CD4-positive, alpha-beta T cell treated with Interleukin-12 subunit alpha and Interleukin-12 subunit beta, for 1 hour (primary cell): ENCODE data around the gene CFAP221.
A peak's percentile ranks its signal among the peaks of the same experiment; 100 is the strongest.

Source experiments
- DNase-seq: peaks from one replicate; pipeline ENCODE4 v3.0.0-alpha.2; 2020

CFAP221 gene

DNA sequence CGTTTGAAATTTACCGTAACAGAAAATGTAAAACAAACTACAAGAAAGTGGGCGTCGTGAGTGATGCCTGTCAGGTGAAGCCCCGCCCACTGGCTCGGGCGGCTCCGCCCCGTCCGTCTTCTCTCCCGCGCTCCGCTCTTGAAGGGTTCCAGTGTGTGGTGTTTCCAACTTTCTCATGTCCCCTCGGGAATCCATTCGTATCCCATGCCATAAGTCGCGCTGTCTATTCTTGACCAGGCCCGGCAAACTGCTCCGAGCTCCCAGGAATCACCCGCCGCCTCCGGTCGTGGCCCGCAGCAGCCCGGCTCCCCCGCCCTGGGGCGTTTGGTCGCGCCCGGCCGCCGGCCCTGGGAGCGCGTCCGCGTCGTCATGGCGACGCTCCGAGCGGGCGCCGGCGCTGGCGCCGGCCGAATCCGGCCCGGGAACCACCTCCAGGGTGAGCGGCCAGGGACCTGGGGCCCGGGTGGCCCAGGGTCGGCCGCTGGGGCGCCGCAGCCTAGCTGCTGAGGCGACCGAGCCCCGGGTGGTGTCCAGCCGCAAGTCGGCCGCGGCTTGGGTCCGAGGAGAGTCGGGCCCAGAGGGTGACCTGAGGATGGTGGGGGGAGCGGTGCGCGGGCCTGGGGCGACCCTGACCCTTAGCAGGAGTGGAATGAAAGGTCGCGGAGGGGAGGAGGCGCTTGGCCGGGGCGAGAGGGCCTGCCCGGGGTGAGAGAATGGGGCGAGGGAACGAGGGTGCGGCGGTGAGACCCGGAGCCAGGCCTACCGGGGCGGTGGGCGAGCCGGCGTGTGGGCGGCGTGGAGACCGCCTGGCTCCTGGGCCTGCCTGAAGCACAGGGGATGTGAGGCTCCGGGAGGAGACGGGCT, at the start of gene CFAP221:
Gene CFAP221 (plus strand): TSS at position 375 of the 864 bp plus-strand sequence. CDS start 1,683 bp downstream, outside the sequence.
- peak; percentile 7 for DNase-seq

DNA sequence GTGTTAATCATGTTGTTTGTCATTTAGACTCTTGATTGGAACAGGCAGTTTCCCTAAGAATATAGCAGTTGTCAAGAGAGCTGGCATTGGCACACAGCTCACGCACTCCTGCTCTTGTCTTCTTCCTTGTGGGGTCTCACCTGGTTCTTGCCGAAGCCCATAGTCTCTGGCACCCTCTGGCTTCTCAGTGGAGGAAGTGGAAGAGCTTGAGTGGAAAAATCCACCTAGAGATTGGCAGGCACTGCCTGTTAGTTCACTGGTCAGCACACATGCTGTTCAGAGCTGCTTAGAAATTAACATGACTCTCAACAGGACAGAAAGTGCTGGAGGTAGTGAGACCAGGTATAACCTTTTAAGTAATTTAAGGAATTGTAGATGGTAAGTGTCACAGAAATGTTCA, 48.3 kb upstream of the CFAP221 start:
- DNase-seq, result no peak

DNA sequence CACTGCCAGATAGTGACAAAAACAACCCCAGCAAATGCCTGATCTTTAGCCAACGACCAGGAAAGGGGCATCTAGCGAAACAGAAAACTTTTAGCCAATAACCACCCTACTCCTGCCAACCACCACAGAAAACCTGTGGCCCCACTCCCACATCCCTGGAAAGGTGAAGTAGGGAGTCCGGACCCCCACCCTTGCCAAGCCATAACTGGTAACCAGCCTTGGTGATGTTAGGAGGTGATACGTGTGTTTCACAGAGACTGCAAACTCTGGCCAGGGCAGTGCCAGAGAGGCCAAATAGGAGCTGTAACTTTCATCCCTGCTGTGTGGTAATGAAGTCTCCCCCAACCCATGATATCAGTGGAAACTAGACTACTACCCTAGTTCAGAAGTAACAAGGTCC, 47.6 kb upstream of the CFAP221 start:
- no peak for DNase-seq

DNA sequence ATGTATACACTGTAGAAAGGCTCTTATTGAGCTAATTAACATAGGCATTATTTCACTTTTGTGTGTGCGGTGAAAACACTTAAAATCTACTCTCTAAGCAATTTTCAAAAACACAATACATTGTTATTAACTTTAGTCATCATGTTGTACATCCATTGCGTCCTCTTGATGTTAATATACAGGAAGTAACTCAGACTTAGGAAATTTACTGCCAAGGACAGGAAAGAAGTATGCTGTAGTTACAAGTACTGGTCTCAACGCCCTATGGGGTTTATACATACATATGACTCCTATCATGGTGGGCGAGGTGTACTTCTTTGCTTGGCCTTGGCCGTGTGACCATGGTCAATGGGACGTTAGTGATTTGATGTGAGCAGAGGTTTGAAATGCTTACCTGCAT, 35.5 kb upstream of the CFAP221 start:
- no peak for DNase-seq

DNA sequence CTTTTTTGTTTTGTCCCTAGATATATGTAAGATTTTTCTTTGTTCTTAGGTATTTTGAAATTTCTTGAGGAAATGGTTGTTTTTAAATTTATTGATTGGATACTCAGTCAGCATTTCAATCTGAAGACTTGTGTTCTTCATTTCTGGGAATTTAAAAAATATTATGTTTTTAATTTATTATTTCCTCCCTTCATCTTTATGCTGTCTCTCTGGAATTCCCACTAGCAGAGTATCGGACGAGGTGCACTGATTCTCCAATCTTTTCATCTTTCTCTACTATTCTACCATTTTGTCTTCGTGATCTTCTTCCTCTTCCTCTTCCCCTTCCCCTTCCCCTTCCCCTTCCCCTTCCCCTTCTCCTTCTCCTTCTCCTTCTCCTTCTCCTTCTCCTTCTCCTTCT, 32.3 kb upstream of the CFAP221 start:
- no peak for DNase-seq

DNA sequence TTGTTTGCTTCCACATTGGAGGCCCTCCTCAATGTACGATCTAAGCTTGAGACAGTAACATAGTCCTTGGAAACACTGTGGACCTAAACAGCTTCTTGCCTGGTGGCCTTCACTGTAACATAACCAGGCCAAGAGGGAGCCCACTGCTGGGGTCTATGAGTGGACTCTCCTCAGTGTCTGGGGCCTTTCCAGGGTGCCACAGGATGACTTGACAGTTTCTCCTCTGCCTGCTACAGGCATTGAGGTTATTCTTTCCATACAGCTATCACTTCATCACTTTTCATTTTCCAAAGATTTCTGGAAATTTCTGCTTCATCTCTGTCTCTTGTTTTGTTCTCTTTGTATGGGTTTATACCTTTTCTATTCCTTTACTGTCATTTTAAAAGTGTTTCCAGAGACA, 31.3 kb upstream of the CFAP221 start:
- no peak for DNase-seq

DNA sequence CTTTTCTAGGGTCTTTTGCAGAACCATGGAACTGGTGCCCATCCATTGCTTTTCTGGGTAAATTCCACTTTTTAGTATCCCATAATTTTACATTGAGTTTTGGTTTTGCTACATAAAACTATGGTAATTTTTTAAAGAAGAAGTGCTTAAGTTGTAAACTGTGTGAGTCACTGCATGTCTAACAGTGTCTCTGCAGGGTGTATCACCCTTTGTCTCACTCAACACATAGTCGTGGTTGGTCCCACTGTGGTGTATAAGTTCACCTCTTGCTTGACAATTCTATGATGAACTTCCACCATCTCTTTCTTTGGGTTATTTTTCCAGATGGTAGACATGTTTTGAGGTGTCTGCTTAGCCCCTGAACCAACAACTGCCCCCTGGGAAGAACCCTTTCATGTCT, 30.4 kb upstream of the CFAP221 start:
- DNase-seq, result no peak

DNA sequence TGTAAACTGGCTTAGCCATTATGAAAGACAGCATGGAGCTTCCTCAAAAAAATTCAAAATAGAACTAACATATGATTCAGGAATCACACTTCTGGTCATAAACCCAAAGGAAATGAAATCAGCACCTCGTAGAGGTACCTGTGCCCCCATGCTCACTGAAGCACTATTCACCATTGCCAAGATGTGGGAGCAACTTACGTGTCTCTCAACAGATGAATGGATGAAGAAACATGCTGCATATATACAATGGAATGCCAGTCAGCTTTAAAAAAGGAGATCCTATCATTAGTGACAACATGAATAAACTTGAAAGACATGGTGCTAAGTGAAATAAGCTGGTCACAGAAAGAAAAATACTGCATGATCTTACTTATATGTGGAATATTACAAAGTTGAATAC, 28.1 kb upstream of the CFAP221 start:
- no peak for DNase-seq

DNA sequence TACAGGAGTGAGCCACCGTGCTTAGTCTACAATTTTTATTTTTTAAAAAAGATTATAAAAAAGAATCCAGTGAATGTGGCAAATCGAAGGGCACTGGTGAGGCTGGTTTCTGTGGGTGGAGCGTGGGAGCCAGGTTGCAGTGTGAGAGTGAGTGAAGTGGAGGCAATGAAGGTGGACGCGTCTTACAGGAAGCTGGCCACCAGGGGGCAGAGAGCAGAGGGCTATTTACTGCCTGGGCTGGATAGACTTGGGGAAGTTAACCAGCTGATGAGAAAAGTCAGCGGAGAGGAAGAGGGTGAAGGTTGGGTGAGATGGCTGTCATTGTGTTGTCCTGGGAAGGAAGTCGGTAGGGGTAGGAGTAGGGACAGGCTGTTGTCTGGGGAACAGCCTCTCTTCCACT, 26.8 kb upstream of the CFAP221 start:
- DNase-seq, result peak; percentile 3

DNA sequence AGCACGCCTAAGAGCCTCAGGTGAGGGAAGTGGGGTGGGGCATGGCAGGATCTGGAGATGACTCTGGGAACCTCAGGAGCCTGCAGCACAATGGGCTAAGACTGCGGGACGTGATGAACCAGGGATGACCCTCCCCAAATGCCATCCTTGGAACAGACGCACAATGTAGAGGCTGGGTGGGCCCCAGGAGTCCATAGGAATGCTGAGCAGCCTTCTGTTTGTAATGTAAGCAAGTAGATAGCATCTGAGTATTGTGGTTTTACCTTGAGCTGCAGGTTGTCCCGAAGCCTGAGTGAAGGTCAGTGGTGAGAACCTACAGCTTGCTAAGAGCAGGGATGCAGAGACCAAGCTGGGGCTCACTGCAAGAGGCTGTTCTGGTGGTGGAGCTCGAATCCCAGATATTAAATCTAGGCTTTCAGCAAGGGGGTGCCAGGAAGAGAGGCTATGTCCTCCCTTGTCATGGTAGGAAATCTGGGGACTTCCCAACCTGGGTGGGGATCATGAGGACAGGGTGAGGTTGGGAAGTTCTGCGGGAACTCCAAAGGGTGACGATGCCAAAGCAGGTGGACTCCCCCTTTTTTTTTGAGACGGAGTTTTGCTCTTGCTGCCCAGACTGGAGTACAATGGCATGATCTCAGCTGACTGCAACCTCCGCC, 25.7 kb upstream of the CFAP221 start:
- DNase-seq, result no peak

DNA sequence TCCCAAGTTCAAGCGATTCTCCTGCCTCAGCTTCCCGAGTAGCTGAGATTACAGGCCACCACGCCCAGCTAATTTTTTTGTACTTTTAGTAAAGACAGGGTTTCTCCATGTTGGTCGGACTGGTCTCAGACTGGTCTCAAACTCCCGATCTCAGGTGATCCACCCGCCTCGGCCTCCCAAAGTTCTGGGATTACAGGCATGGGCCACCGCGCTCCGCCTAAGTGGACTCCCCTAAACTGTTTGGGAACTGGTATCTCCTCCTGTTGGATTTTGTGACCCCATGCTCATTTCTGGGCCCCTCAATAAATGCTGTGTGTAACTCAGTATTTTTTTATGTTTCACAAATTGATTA, 25.2 kb upstream of the CFAP221 start:
- DNase-seq, result no peak

DNA sequence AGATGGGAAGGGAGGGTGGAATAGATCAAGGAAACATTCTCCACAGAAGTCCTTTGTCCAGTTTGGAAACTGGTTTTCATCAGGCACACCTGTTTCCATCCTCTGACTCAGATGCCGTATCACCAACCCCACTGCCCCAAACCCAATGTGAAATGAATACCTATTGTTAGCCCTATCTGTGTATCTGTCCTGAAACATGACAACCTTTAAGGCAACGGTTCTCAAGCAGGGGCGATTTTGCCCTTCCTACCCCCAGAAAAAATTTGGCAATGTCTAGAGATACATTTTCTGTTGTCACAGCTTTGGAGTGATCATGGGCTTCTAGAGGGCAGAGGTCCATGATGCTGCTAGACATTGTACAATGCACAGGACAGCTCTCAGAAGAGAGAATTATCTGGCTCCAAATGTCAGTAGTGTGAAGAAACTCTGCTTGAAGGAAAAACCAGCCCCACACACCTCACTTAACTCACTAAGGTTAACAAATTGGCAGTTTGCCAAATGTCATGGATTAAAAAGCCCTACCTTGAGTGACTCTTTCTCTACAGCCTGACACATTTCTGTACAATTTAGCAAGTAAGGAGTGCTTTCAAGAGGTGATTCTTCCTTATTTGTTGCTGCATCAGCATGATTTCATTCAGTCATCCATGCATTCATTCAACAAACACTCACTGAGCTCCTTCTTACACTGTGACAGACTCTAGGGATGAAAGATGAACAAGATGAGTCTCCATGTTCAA, 23.4 kb upstream of the CFAP221 start:
- no peak for DNase-seq

DNA sequence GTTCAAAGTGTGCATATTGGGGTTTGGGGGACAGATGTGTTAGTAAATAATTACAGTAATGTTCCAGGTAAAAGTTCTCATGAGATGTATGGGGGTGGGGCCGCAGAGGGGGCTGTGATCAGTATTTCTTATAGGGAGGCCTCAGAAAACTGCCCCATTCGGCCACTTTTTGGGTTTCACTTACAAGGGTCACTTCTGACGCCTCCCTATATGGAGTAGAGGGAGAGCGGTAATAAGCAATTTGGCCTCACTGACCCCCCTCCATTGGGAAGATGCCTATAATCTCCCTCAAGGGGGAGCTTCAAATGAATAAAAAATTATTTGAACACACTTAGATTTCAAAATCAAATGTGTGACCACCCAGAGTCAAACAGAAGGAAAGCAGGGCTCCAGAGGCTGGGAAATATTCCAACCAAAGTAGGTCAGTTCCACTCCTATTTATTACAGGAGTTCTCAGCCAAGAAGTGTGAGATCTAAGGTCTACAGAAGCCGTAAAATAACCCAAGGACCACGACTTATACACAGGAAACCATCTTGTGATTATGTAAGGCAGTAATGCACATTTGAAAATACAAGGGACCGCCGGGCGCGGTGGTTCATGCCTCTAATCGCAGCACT, 22.7 kb upstream of the CFAP221 start:
- no peak for DNase-seq

DNA sequence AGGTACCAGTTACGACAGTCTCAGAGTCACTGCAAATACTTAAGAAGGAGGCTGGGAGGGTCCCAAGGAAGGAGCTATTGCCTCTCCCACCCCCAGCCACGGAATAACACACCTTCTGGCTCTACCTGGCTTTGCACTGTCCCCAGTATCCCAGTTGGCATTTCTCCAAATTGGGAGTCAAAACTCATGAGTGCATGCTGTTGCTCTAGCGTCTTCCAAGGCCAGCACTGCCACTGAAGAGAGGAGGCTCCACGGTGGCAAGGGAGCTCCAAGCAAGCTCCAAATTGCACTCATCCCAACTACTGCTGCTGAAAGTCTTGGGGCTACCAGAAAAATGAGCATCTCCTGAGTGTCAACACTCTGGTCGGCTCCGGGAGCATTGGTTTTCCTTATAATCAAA, 21.6 kb upstream of the CFAP221 start:
- no peak for DNase-seq

DNA sequence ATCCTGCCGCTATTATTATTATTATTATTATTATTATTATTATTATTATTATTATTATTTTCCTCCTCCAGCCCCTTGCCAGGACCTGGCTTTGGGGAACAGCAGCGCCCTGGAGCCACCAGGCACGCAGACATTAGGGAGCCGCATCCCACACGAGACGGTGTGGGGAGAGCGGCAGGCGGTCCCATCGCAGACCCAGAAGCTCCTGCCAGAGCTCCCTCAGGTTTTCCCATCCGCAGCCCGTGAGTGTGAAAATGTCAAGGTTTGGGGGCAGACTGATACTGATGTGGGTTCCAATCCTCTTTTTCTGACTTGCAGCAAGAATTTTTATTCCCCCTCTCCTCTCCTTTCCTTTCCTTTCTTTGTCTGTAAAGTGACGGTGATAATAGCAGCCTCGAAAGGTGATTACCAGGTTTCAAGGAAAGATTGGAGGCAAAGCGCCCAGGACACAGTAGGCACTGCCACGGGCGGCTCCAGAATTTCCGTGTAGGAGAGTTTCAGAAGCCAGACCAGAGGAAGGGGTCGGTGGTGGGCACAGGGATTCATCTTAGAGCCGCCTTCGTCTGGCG, 20.8 kb upstream of the CFAP221 start:
- no peak for DNase-seq

DNA sequence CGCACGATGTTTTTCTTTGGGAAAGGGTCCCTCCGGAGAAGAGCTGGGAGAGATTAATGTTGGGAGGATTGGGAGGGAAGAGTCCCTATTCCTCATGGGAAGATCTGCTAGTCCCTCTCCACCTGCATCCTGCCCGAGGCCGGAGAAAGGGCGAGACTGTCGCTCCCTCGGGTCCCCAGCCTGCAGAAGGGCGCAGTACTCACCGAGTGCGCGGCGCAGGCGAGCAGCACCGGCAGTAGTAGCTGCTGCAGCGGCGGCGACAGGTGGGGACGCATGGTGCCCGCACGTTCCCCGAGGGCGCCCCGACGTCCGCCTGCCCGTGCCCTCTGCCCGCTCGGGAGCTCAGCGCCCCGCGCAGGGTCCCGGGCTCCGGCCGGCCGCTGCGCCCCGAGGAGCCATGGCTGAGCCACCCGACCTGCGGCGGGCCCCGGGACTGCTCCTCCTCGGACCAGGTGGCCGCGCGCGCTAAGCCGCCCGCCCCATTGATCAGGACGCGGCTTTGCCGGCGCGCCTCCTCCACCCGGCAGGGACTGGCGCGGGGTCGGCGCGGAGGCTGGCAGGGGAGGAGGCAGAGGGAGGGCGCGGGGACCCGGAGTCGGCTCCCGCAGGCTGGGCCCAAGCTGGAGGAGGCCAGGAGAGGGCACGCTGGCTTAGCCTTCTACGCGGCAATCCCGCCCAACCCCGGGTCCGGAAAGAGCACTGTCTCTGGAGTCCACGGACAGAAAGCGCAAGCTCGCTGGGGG, 20.1 kb upstream of the CFAP221 start, which contains the start of gene SCTR:
Gene SCTR (minus strand): TSS at position 532 of the 743 bp plus-strand sequence. CDS start 257 bp downstream, at position 275.
- no peak for DNase-seq

DNA sequence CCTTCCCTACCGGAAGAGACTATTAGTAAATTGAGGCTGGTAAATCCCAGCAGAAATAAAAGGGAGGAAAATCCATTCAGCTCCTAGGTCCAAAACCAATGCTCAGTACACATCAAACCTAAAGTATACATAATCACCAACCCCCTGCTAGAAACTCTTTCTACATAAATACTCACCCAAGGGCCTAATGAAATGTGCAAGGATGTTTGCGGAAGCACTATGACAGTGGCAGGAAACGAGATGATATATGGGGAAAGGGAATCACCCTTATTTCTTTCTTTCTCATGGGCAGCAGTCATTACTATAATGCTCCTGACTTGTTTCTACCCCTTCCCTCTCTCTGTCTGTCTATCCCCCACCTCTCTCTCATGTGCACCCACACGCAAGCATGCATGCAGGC, 18.6 kb upstream of the CFAP221 start:
- DNase-seq, result no peak

DNA sequence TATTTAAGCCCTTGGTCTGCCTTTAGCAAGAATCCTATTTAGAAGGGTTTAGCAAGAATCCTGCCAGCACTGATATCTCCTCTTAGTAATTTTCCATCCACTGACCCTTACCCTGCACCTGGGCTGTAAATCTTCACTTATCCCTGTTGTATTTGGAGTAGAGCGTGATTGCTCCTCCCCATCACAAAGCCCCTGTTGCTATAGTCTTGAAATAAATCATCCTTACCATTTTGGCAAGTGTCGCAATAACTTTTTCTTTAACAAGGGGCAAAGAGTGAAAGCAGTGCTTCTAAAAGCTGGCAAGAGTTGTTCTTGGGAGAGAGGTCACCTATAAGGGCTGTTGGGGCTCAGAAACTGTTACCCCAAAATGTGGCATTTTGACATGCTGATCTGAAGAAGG, 16.2 kb upstream of the CFAP221 start:
- no peak for DNase-seq

DNA sequence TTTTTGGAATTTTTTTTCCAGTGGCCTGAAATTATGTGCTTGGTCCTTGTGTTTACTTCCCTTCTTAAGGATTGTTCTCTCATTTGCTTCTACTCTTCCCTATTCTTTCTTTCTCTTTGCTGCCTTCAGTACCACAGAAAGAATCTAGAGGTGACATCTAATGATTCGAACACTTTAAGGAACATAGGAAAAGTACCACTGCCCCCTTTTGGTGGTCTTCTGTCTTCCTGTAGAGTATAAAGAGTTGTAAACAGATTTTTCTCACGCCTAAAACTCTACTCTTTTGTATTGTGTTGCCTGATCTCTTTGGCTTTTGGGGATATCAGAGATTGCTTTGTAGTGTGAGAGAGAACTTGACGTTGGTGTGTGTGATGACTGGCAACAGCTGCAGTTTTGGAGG, 13.0 kb upstream of the CFAP221 start:
- no peak for DNase-seq

DNA sequence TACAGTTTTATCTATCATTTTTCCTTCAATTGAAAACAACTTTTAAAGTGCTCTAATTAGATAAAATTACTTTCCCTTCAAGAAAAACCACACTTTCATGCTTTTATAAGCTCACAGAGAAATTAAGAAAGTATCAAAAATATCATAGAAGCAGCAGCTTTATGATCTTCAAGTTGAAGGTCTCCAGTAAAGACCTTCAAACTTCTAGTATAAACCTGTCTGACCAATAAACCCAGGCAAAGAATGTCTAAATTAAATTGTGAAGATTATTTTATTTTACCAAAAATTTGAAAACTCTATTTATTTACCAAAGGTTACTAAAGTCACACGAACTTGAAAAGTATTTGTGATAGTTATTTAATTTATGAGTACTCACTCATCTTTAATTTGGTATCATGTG, 10.7 kb upstream of the CFAP221 start:
- DNase-seq, result no peak

DNA sequence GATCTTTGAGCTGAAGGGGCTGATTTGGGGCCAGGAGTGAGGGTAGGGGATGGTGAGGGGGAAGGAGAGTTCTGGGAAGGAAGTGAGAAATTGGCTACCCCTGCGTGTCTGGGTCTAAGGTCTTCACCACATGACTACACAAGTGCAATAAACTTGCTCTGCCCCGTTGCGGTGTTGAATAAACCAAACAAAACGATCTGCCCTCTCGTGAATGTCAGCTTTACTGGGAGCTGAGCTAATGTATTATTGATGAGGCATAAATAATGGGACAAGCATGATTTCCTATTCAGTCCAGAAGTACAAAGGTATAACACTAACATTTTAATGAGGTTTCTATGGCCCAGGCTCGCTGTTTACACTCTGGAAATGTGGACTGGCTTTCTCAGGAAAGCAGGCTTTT, 8.0 kb upstream of the CFAP221 start:
- DNase-seq, result no peak

DNA sequence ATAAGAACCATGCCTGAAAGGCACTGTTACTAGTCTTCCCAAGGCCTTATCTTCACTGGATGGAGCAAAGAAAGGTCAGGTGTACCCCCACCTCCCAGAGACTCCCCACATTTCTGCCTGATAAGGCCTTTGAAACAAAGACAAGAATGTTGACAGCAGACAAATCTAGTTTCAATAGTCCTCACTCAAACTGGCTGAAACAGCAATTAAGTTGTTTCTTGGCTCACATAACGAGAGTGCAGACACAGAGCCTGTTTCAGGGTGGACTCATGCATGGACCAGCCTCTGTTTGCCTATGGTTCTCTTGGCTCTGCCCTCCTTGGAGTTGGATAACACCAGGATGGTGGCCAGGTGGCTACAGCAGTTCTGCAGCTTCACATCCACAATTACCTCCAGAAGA, 7.5 kb upstream of the CFAP221 start:
- no peak for DNase-seq
